WTC11 (cell line): ENCODE data around the gene FANCI. TPM values are rescaled to one million over a fixed set of nuclear protein-coding genes. Genes with fewer than 3 reads are reported as not detected.

Source experiments
- ATAC-seq: fragments of 200-7000 bp; cut with Tn5 transposase; 2 replicates; pipeline ENCODE4 v1.10.0; 2021; ENCODE audit warnings: mild to moderate bottlenecking, moderate library complexity
- CTCF ChIA-PET: fragments of 300-600 bp; sonication (Branson Sonifier 250); formaldehyde crosslinking; loops from one replicate; lab custom pipeline; 2021; ENCODE audit warnings: antibody characterized with exemption; lab: Charles Lee
- POLR2A ChIA-PET: fragments of 350-600 bp; sonication (Branson Sonifier 250); formaldehyde crosslinking; loops from one replicate; lab custom pipeline; 2021; ENCODE audit warnings: antibody characterized with exemption; lab: Charles Lee
- DNase-seq: peaks from one replicate; pipeline ENCODE4 v3.0.0; 2021; ENCODE audit warnings: low spot score
- H3K27ac Mint-ChIP-seq: 2 replicates; pipeline ENCODE4 v1.8.0; 2021; ENCODE audit warnings: mixed read lengths
- H3K27me3 Mint-ChIP-seq: 2 replicates; pipeline ENCODE4 v1.8.0; 2021; ENCODE audit warnings: low read depth, mild to moderate bottlenecking, moderate library complexity, mixed read lengths
- H3K36me3 Mint-ChIP-seq: 2 replicates; pipeline ENCODE4 v1.8.0; 2021; ENCODE audit warnings: mixed read lengths
- H3K4me1 Mint-ChIP-seq: 2 replicates; pipeline ENCODE4 v1.8.0; 2022; ENCODE audit warnings: mixed read lengths
- H3K4me3 Mint-ChIP-seq: 2 replicates; pipeline ENCODE4 v1.8.0; 2021; ENCODE audit warnings: mild to moderate bottlenecking, moderate library complexity, mixed read lengths
- H3K9me3 Mint-ChIP-seq: 2 replicates; pipeline ENCODE4 v1.8.0; 2021; ENCODE audit warnings: mixed read lengths
- ATF2 ChIP-seq: sonication (generic); formaldehyde crosslinking; IDR thresholded peaks from 2 replicates; pipeline ENCODE4 v1.8.1; 2022; ENCODE audit warnings: low read depth, missing genetic modification reagents, borderline replicate concordance
- CBFB ChIP-seq: sonication (generic); formaldehyde crosslinking; IDR thresholded peaks from 2 replicates; pipeline ENCODE4 v1.8.1; 2022; ENCODE audit warnings: mild to moderate bottlenecking, low read depth, missing genetic modification reagents
- CDX4 ChIP-seq: fragments of 250-450 bp; sonication (Bioruptor Pico); IDR thresholded peaks from 2 replicates; pipeline ENCODE4 v1.9.0; 2021; ENCODE audit warnings: moderate library complexity, mild to moderate bottlenecking, inconsistent platforms, borderline replicate concordance
- CREB1 ChIP-seq: sonication (generic); formaldehyde crosslinking; IDR thresholded peaks from 2 replicates; pipeline ENCODE4 v1.8.0; 2023; ENCODE audit warnings: mild to moderate bottlenecking, missing genetic modification reagents
- ETV6 ChIP-seq: sonication (generic); formaldehyde crosslinking; IDR thresholded peaks from 2 replicates; pipeline ENCODE4 v1.8.1; 2022; ENCODE audit warnings: mild to moderate bottlenecking, missing genetic modification reagents
- FOXK1 ChIP-seq: sonication (generic); formaldehyde crosslinking; IDR thresholded peaks from 2 replicates; pipeline ENCODE4 v1.8.0; 2022; ENCODE audit warnings: mild to moderate bottlenecking, moderate library complexity, missing genetic modification reagents
- GRHL2 ChIP-seq: fragments of 250-450 bp; sonication (Bioruptor Pico); IDR thresholded peaks from 2 replicates; pipeline ENCODE4 v1.8.0; 2022; ENCODE audit warnings: mild to moderate bottlenecking, moderate library complexity; ENCODE audit not compliant: insufficient replicate concordance, severe bottlenecking
- GTF2I ChIP-seq: fragments of 250-450 bp; sonication (Bioruptor Pico); conservative IDR thresholded peaks from 2 replicates; pipeline ENCODE4 v1.4.0; 2021; ENCODE audit warnings: mild to moderate bottlenecking
- IRF1 ChIP-seq: sonication (generic); formaldehyde crosslinking; IDR thresholded peaks from 2 replicates; pipeline ENCODE4 v1.8.0; 2023; ENCODE audit warnings: missing genetic modification reagents
- JAZF1 ChIP-seq: fragments of 250-450 bp; sonication (Bioruptor Pico); IDR thresholded peaks from 2 replicates; pipeline ENCODE4 v1.9.0; 2021; ENCODE audit warnings: moderate library complexity, mild to moderate bottlenecking, inconsistent platforms
- KAT7 ChIP-seq: sonication (generic); formaldehyde crosslinking; IDR thresholded peaks from 2 replicates; pipeline ENCODE4 v1.8.1; 2023; ENCODE audit warnings: missing genetic modification reagents, mild to moderate bottlenecking, borderline replicate concordance
- NR1H2 ChIP-seq: sonication (generic); formaldehyde crosslinking; IDR thresholded peaks from 2 replicates; pipeline ENCODE4 v1.9.0; 2021; ENCODE audit warnings: mild to moderate bottlenecking, moderate library complexity, missing genetic modification reagents
- NR2C2 ChIP-seq: sonication (generic); formaldehyde crosslinking; IDR thresholded peaks from 2 replicates; pipeline ENCODE4 v1.8.0; 2022; ENCODE audit warnings: mild to moderate bottlenecking, missing genetic modification reagents
- OVOL2 ChIP-seq: fragments of 250-450 bp; sonication (Bioruptor Pico); IDR thresholded peaks from 2 replicates; pipeline ENCODE4 v1.9.0; 2021; ENCODE audit warnings: mild to moderate bottlenecking, borderline replicate concordance
- TCF7 ChIP-seq: sonication (generic); formaldehyde crosslinking; IDR thresholded peaks from 2 replicates; pipeline ENCODE4 v1.8.0; 2022; ENCODE audit warnings: mild to moderate bottlenecking, low read depth, missing genetic modification reagents, moderate library complexity
- TEAD1 ChIP-seq: sonication (generic); formaldehyde crosslinking; IDR thresholded peaks from 2 replicates; pipeline ENCODE4 v1.8.0; 2022; ENCODE audit warnings: mild to moderate bottlenecking, missing genetic modification reagents
- USF2 ChIP-seq: sonication (generic); formaldehyde crosslinking; IDR thresholded peaks from 2 replicates; pipeline ENCODE4 v1.8.1; 2023; ENCODE audit warnings: mild to moderate bottlenecking, missing genetic modification reagents, moderate library complexity
- ZBTB43 ChIP-seq: sonication (generic); formaldehyde crosslinking; IDR thresholded peaks from 2 replicates; pipeline ENCODE4 v1.8.1; 2023; ENCODE audit warnings: mild to moderate bottlenecking, missing genetic modification reagents
- ZNF232 ChIP-seq: sonication (generic); formaldehyde crosslinking; IDR thresholded peaks from 2 replicates; pipeline ENCODE4 v1.8.0; 2022; ENCODE audit warnings: mild to moderate bottlenecking, missing genetic modification reagents
- ZNF396 ChIP-seq: fragments of 250-450 bp; sonication (Bioruptor Pico); IDR thresholded peaks from 2 replicates; pipeline ENCODE4 v1.8.0; 2021; ENCODE audit warnings: mild to moderate bottlenecking, moderate library complexity, borderline replicate concordance
- ZNF671 ChIP-seq: fragments of 250-450 bp; sonication (Bioruptor Pico); IDR thresholded peaks from 2 replicates; pipeline ENCODE4 v1.8.0; 2021; ENCODE audit warnings: mild to moderate bottlenecking
- total RNA-seq: library from RNA; stranded (reverse); gene quantifications from 3 replicates; pipeline ENCODE4 v1.2.3, GENCODE V29; 2021

Gene FANCI
- total RNA-seq, 1 experiment from 2014 or later: 108 TPM

- no peak overlapping the region for H3K27ac Mint-ChIP-seq
- no peaks in the 10 kb centered on the region for H3K9me3 Mint-ChIP-seq
- H3K4me3 Mint-ChIP-seq: no peak overlapping the region
- ATAC-seq (no peak), DNase-seq (no peak)
- ChIA-PET CTCF (interaction anchor here (1.0 kb wide), 1 partner anchor 18 kb away, joined by 3 read pairs; no protein-coding TSS in a partner anchor), POLR2A (no interaction called here)
- TF ChIP-seq ZNF396 (CRISPR knock-in tag) (no peak), OVOL2 (CRISPR knock-in tag) (no peak), ZBTB43 (no peak), USF2 (no peak), JAZF1 (CRISPR knock-in tag) (no peak), NR2C2 (no peak), ATF2 (CRISPR knock-in tag) (no peak), ETV6 (CRISPR knock-in tag) (no peak), NR1H2 (no peak), GRHL2 (CRISPR knock-in tag) (no peak)
- peaks cover 2% of the 10 kb centered on the region; the same call in 1 of the 2 replicates for H3K27me3 Mint-ChIP-seq
- 0 out of 2 replicates have a peak, but pooled peaks cover 4% of the 10 kb centered on the region for H3K4me1 Mint-ChIP-seq
- no peaks in the 10 kb centered on the region for H3K36me3 Mint-ChIP-seq
Observed at GRCh38 chr15:89340573-89340972, 96.8 kb downstream of the FANCI start.

GRCh38 chr15:89341316-89342005, 97.7 kb downstream of the FANCI start:
- POLR2A ChIA-PET: no interaction called here
- Mint-ChIP-seq H3K36me3 (no peaks in the 10 kb centered on the region), H3K4me3 (no peak overlapping the region), H3K4me1 (peaks cover 5% of the 10 kb centered on the region; the same call in 1 of the 2 replicates), H3K9me3 (no peaks in the 10 kb centered on the region), H3K27ac (no peak overlapping the region), H3K27me3 (0 out of 2 replicates have a peak, but pooled peaks cover 2% of the 10 kb centered on the region)
- ATAC-seq: no peak
- CTCF ChIA-PET: interaction anchor here (0.6 to 9.6 kb wide), 3 partner anchors 8 to 16 kb away, joined by 3 to 121 read pairs (median 3); no protein-coding TSS in a partner anchor
- TF ChIP-seq ZNF232 (no peak), GRHL2 (CRISPR knock-in tag) (no peak), GTF2I (CRISPR knock-in tag) (no peak), KAT7 (CRISPR knock-in tag) (no peak), CDX4 (CRISPR knock-in tag) (no peak), TEAD1 (CRISPR knock-in tag) (no peak), CREB1 (CRISPR knock-in tag) (no peak), IRF1 (CRISPR knock-in tag) (no peak), FOXK1 (no peak), CBFB (CRISPR knock-in tag) (no peak), NR2C2 (no peak), TCF7 (CRISPR knock-in tag) (no peak), ZNF671 (no peak)
- no peak for DNase-seq
